HepG2 (cell line): ENCODE results near the gene NELL1. TPM values are rescaled to one million over a fixed set of nuclear protein-coding genes. Genes with fewer than 3 reads are reported as not detected.

Source experiments
- ATAC-seq: fragments of 200-7000 bp; cut with Tn5 transposase; 3 replicates; pipeline ENCODE4 v1.9.1; 2020; ENCODE audit warnings: mild to moderate bottlenecking, moderate library complexity
- BruUV-seq: library from RNA; stranded (reverse); fragments of 400-500 nt; replicated peaks from 2 replicates; lab custom pipeline; 2021; lab: Mats Ljungman, UMichigan
- CTCF ChIA-PET: fragments of 300-600 bp; formaldehyde crosslinking; extraction: SDS; loops from one replicate; lab custom pipeline; 2021; ENCODE audit warnings: low total read pairs, inconsistent platforms, low intra/inter-chr PET ratio; lab: Yijun Ruan, JAX
- POLR2A ChIA-PET: fragments of 350-600 bp; sonication (Branson Sonifier 250); formaldehyde crosslinking; loops from one replicate; lab custom pipeline; 2020; ENCODE audit warnings: antibody characterized with exemption, inconsistent platforms; lab: Yijun Ruan, JAX
- DNase-seq: peaks from one replicate; pipeline ENCODE4 v3.0.0-alpha.2; 2015; ENCODE audit warnings: low spot score
- FAIRE-seq: peaks from 3 replicates; lab custom pipeline; 2011; peaks lifted over from hg19 to GRCh38; lab: Jason Lieb, UNC
- H2AFZ ChIP-seq: one replicate; pipeline ENCODE4 v1.6.1; 2011; ENCODE audit warnings: low read length, inconsistent platforms
- H3K27ac ChIP-seq: fragments of 300-600 bp; 3 replicates; pipeline ENCODE4 v1.8.0; 2011; ENCODE audit warnings: mixed run types, mild to moderate bottlenecking, mixed read lengths, low read length, inconsistent platforms; ENCODE audit not compliant: insufficient read depth; ENCODE audit errors: extremely low read length
- H3K27me3 ChIP-seq, 2 experiments: fragments of 200-600 bp in 1 of 2; 2 replicates in 1 of 2; 3 replicates in 1 of 2; pipeline versions ENCODE4 v1.6.0 to v1.8.0; 2011; ENCODE audit warnings: low read length in 2 of 2, mild to moderate bottlenecking in 2 of 2, moderate library complexity in 2 of 2, inconsistent platforms in 1 of 2; ENCODE audit not compliant: insufficient read depth in 2 of 2, control insufficient read depth in 1 of 2
- H3K36me3 ChIP-seq, 2 experiments: fragments of 200-600 bp in 1 of 2; replicated peaks in 1 of 2; 2 replicates in 1 of 2; 3 replicates in 1 of 2; pipeline versions ENCODE4 v1.5.1 to v1.8.0; 2011; ENCODE audit warnings: low read length in 2 of 2, inconsistent platforms in 1 of 2; ENCODE audit not compliant: insufficient read depth in 2 of 2, control insufficient read depth in 1 of 2
- H3K4me1 ChIP-seq: 2 replicates; pipeline ENCODE4 v1.5.1; 2012; ENCODE audit warnings: low read length, inconsistent platforms; ENCODE audit not compliant: insufficient read depth
- H3K4me2 ChIP-seq: 2 replicates; pipeline ENCODE4 v1.6.0; 2011; ENCODE audit warnings: low read depth, low read length, inconsistent platforms
- H3K4me3 ChIP-seq, 3 experiments: fragments of 200-600 bp in 1 of 3; sonication (generic), shearing (Covaris generic) in 1 of 3; replicated peaks in 1 of 3; 2 replicates each; pipeline ENCODE4 v1.5.1; 2011 to 2016; ENCODE audit warnings: low read length in 3 of 3, inconsistent platforms in 2 of 3, low read depth in 2 of 3, mild to moderate bottlenecking in 2 of 3, control low read depth in 1 of 3, mixed read lengths in 1 of 3; ENCODE audit not compliant: insufficient read depth in 1 of 3
- H3K79me2 ChIP-seq: one replicate; pipeline ENCODE4 v1.6.1; 2011; ENCODE audit warnings: low read length, inconsistent platforms; ENCODE audit not compliant: insufficient read depth
- H3K9ac ChIP-seq: 2 replicates; pipeline ENCODE4 v1.6.0; 2011; ENCODE audit warnings: mild to moderate bottlenecking, low read depth, low read length, inconsistent platforms; ENCODE audit not compliant: insufficient read depth
- H3K9me3 ChIP-seq: 2 replicates; pipeline ENCODE4 v1.5.1; 2012; ENCODE audit warnings: mild to moderate bottlenecking, low read length
- H4K20me1 ChIP-seq: 2 replicates; pipeline ENCODE4 v1.6.0; 2011; ENCODE audit warnings: inconsistent platforms, mild to moderate bottlenecking, low read length, moderate library complexity; ENCODE audit not compliant: insufficient read depth
- MAFF ChIP-seq: IDR thresholded peaks from 2 replicates; pipeline ENCODE4 v1.6.1; 2011; ENCODE audit warnings: low read depth, low read length, improper control_type of control experiment
- MAFK ChIP-seq, 2 experiments: IDR thresholded peaks in 1 of 2; conservative IDR thresholded peaks in 1 of 2; 2 replicates each; pipeline ENCODE4 v1.6.1; 2011; ENCODE audit warnings: improper control_type of control experiment in 2 of 2, low read length in 2 of 2
- RARG ChIP-seq: sonication (generic); formaldehyde crosslinking; IDR thresholded peaks from 2 replicates; pipeline ENCODE4 v1.4.0; 2020; ENCODE audit warnings: low read depth, mild to moderate bottlenecking, missing genetic modification reagents
- RFXAP ChIP-seq: sonication (generic); formaldehyde crosslinking; IDR thresholded peaks from 2 replicates; pipeline ENCODE4 v1.4.0; 2020; ENCODE audit warnings: missing genetic modification reagents, borderline replicate concordance
- SNAPC5 ChIP-seq: sonication (generic); formaldehyde crosslinking; IDR thresholded peaks from 2 replicates; pipeline ENCODE4 v1.8.1; 2023; ENCODE audit warnings: mild to moderate bottlenecking, missing genetic modification reagents, borderline replicate concordance
- SRSF4 ChIP-seq: fragments of 200-400 bp; formaldehyde crosslinking; IDR thresholded peaks from one replicate; pipeline ENCODE4 v1.6.1; 2018; ENCODE audit warnings: mild to moderate bottlenecking, low read depth, low read length, moderate library complexity; ENCODE audit not compliant: poor library complexity, severe bottlenecking
- ZNF350 ChIP-seq: sonication (generic); formaldehyde crosslinking; IDR thresholded peaks from 2 replicates; pipeline ENCODE4 v1.4.0; 2020; ENCODE audit warnings: mild to moderate bottlenecking, low read depth, missing genetic modification reagents, borderline replicate concordance
- ZNF362 ChIP-seq: sonication (generic); formaldehyde crosslinking; IDR thresholded peaks from 2 replicates; pipeline ENCODE4 v1.4.0; 2020; ENCODE audit warnings: missing genetic modification reagents, mild to moderate bottlenecking, borderline replicate concordance
- ZNF605 ChIP-seq: sonication (generic); formaldehyde crosslinking; IDR thresholded peaks from 2 replicates; pipeline ENCODE4 v1.8.0; 2022; ENCODE audit warnings: mild to moderate bottlenecking, missing genetic modification reagents
- WGBS: methylation state at CpG from one replicate; pipeline ENCODE4 v1.1.6; 2017; ENCODE audit warnings: low lambda C conversion rate; 5-methylcytosine and 5-hydroxymethylcytosine counted together
- in situ Hi-C: cut with HindIII; loops from 2 replicates; pipeline ENCODE4 v1.10.0; 2017; ENCODE audit warnings: low pct_unique_long_range_greater_than_20kb; ENCODE audit not compliant: extremely low pct_ligation_motif_present
- intact Hi-C: fragments of 100-400 bp; cut with micrococcal nuclease; formaldehyde crosslinking; loops from one replicate; pipeline ENCODE4 v1.10.0; 2022; ENCODE audit not compliant: unreplicated experiment
- polyA plus RNA-seq, 8 experiments: library from polyadenylated mRNA; depleted of rRNA in 3 of 8; stranded (reverse) in 7 of 8; unstranded in 1 of 8; fragments of >200 nt; fragmentation: Illumina TruSeq in 4 of 8; extraction: Trizol in 4 of 8; gene quantifications; 2 replicates each; pipeline versions ENCODE4 v1.2.1 to v1.2.3, GENCODE V29; 2011 to 2016; ENCODE audit warnings: low read depth in 4 of 8, missing spikeins in 1 of 8, mixed read lengths in 1 of 8; ENCODE audit not compliant: insufficient read depth in 1 of 8
- total RNA-seq, 5 experiments: library from RNA; depleted of rRNA; stranded (reverse); fragments of >200 nt; fragmentation: Illumina TruSeq; extraction: Trizol; gene quantifications; 2 replicates each; pipeline ENCODE4 v1.2.3, GENCODE V29; 2016; ENCODE audit warnings: low read depth in 1 of 5

NELL1 gene
- total and polyA plus RNA-seq, 2 of the 13 experiments (the other 11 are each of a cell fraction or from before 2014, with no cell fraction given) = not detected

GRCh38 chr11:21484039-21484438 is 814.7 kb downstream of the NELL1 start:
- POLR2A ChIA-PET = no interaction called here
- BruUV-seq = no TSS peak
- Histone ChIP-seq H3K27me3 (no peaks in the 10 kb centered on the region), H3K79me2 (no peaks in the 10 kb centered on the region), H4K20me1 (no peaks in the 10 kb centered on the region), H3K36me3 (no peaks in the 10 kb centered on the region), H2AFZ (no peak overlapping the region), H3K9ac (no peak overlapping the region), H3K4me1 (no peaks in the 10 kb centered on the region), H3K27ac (no peak overlapping the region), H3K4me3 (no peak overlapping the region), H3K9me3 (peaks cover 5% of the 10 kb centered on the region; the same call in 1 of the 2 replicates), H3K4me2 (no peak overlapping the region)
- 27% methylated on average over 4 of the region's 4 CpGs for WGBS
- in situ Hi-C loops (no loop called here), intact Hi-C loops (no loop called here)
- no peak for ATAC-seq
- no peak for FAIRE-seq
- TF ChIP-seq ZNF605 (CRISPR knock-in tag) (no peak), MAFK (conservative IDR thresholded peaks at IDR 0.05 in 1 of 2, IDR thresholded peaks at IDR 0.05 in 1 of 2; ENCODE audit: low read length in 2 of 2) (peak; percentile 77 to 92), SRSF4 (no peak), ZNF362 (CRISPR knock-in tag) (no peak), RARG (CRISPR knock-in tag) (no peak), RFXAP (CRISPR knock-in tag) (no peak), SNAPC5 (CRISPR knock-in tag) (no peak), ZNF350 (CRISPR knock-in tag) (no peak), MAFF (peak; percentile 88)
- no peak for DNase-seq
- CTCF ChIA-PET = no interaction called here
